Activated T-cell treated with anti-CD3 and anti-CD28 coated beads for 24 hours (primary cell): ENCODE results near the gene ZC2HC1B.

Experiments used
- DNase-seq: peaks from one replicate; pipeline ENCODE4 v3.0.0-alpha.2; 2020; ENCODE audit warnings: low read depth

Gene ZC2HC1B

DNA sequence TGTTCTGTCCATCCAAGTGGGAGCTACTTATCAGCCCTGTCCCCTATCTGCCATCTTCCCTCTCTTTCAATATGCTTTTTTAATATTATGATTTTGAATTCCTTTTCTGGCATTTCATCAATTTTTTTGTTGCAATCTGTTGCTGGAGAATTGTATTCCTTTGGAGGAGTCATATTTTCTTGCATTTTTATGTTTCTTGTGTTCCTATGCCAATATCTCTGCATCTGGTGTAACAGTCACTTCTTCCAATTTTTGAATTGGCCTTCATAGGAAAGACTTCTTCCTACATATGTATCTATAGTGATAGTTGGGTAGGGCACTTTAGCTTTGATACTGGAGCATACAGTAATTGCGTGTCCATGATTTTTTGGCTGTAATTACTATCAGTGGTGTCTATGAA, 70.1 kb downstream of the ZC2HC1B start:
- DNase-seq, result no peak

DNA sequence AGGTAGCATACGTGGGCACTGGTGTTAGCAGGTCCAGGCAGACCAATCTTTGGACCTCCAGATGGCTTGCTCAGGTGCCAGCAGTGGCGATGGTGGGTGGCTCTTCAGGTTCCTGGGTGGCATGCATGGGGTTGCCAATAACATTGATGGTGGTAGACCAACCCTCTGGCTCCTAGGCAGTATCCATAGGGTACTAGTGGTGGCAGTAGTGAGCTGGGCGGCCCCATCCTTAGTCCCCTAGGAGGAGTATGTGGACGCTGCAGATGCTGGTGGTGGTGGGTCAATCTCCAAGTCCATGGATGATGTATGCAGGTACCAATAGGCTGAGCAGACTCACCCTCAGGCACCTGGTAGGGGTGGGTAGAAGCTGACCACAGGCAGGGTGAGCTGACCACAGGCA, 70.6 kb downstream of the ZC2HC1B start:
- no peak for DNase-seq

DNA sequence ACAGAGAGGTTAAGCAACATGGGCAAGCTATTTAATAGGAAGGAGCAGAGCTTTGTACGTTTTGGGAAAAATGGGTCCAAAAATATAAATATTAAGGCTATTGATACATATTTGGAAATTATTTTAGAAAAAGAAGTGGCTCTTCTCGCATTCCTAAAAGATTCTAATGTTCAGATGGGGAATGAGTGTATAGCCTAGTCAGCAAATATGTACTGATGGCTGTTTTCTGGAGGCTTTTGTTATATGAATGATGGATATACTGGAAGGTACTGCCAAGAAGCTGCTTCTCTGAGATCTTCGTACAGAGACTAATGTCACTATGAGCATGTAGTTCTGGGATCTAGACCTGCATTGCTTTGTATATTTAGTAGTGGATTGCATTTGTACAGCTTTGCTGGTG, 72.1 kb downstream of the ZC2HC1B start:
- no peak for DNase-seq

DNA sequence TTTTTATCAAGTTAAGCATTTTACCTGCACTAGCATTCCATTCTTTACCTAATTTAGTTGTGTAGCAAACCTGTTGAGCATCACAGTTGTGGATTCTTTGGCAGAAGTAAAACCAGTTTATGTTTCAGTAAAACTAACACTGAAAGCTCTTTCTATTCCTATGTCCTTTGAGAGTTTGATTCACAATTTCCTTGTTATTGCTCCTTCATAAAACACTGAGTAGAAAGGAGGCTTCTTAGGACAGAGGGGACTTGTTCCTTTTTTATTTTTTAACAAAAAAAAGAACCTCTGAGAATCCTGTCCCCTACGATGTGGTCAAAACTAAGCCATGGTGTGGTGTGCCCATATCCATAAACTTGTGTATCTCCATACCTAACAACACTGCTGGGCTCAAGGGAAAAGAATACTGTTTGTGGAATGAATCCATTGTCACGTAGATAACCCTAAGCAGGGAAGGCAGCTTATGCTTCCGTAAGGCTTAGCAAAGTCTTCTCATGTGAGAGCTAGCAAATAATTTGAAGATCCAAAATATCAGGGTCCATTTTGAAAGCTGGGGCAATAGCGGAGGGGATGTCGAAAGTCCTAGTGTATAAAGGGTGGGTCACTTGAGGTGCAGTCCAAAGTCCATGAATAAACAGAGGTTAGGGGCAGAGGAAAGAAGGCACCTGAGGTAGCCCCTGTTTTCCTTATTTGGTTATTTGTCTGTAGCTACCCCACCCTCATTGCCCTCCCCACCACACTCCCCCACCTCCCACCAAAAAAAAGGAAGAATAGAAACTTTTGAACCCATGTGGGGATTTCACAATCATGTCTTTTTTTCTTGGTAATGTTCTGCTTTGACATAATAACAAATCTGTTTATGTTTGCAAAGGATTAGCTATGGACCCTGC, 72.7 kb downstream of the ZC2HC1B start:
- DNase-seq, result no peak

DNA sequence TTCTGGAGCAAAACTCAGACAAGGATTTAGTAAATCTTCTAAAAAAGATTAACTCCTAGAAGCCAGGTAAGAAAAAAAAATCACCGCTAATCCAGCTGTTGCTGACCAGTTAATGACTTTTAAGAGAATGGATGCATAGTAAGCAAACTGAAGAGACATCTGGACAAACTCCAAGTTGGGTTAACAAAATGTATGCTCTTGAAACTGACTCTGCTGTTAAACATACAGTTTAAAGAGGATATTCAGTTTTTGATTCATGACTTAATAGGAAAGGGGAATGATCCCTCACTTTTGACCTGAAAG, 73.3 kb downstream of the ZC2HC1B start:
- DNase-seq, result no peak

DNA sequence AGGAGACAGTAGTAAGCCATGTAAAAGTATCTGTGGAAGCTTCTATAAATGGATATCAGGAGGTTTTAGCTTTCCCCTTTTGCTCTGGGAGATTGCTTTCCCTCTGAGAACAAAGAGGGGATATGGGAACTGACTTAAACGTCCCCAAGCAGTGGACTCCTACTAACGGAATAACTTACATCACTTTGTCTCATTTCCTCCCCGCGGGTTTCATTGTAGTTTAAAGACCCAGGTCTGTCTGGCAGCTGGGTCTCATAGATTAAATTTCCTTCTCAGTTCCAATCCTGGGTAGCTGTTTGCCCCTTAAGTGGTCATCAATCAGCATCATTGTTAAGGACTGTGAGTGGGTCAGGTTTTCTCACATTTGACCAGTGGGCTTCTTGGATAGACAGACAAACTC, 75.1 kb downstream of the ZC2HC1B start:
- no peak for DNase-seq

- peak; percentile 33 for DNase-seq
Measured at GRCh38 chr6:143940011-143940597, 75.8 kb downstream of the ZC2HC1B start.

GRCh38 chr6:143941852-143942627, 77.8 kb downstream of the ZC2HC1B start:
- peak; percentile 20 for DNase-seq

DNA sequence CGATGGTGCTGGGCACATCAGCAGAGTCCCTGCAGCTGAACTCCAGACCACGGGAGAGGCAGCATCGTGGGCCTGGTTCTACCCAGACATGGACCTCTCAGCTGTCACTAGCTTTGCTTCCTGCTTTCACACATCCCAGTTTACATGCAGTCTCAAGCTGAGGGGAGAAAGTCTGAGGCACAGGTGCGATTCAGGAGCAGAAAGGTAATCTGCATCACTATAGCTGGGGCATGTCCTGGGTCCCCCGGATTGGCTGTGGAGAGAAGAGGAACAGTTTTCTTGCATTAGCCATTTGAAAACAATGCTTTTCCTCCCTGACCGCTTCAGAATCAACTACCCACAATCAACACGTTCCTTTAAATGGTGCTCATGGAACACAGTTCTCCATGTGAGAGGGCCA, 83.9 kb downstream of the ZC2HC1B start:
- no peak for DNase-seq

DNA sequence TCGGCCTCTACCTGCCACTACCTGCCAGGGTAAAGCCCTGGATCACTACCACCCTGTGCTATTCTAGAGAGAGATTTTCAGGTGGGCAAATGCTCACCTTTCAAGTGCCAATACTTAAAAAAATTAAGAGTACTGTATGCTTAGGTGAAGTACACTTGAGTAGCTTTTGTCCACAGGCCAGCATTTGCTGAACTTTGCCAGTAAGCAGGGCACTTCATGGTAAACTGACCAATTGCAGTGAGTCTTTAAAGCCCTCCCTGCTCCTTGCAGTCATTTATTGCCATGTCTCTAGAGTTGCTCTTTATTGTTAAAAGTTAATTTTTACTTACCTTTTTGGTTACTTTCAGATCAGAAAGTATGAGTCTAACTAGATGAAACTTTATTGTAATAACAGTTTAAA, 85.3 kb downstream of the ZC2HC1B start:
- DNase-seq, result no peak

GRCh38 chr6:143949962-143950361, 85.7 kb downstream of the ZC2HC1B start:
- DNase-seq, result no peak

DNA sequence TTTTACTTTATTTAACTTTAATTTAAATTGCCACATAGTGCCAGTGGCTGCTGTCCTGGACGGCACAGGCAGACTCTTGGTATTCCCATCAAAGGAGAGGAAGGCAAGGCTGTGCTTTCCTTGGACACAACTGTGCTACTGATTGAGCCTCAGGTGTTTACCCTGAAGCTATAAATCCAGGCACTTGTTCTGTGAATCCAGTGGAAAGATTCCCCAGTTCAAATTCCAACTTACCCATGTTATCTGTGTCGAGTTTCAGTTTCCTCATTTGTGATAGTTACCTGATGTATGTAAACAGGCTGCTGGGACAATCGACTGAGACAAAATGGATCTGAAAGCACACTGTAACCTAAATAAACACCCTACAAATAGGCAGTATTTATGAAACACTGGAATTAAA, 86.6 kb downstream of the ZC2HC1B start:
- DNase-seq, result no peak

DNA sequence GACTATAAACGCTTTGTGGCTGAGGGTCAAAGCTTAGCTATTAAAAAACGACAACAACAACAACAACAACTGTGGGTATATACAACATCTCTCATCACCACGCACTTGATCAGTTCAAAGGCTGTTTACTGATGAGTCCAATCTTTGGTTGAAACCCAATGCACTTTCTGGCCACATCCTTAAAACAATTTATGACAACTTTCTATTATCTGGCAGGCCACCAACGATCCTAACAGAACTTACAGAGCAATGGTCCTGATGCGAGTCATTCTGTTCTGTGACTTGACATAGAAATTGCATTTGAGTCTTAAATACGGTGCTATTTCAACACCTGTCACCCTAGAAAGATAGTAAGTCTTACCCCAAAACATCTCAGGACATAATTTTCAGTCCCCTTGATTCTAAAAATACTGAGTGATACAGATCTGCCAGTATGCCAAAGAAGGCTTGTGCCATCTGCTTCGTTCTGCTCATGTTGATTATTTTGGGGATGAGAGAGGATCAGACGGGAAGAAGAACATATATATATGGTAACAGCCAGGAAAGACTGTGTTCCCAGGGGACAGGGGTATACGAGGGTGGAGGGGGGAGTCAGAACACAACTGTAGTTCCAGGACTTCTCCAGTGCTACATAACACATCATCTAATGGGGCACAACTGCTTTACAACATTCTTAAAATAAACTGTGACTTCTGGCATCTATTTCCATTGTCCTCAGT, 87.9 kb downstream of the ZC2HC1B start:
- no peak for DNase-seq

- no peak for DNase-seq
Measured at GRCh38 chr6:143952947-143953701, 88.8 kb downstream of the ZC2HC1B start.

GRCh38 chr6:143953922-143954321, 89.6 kb downstream of the ZC2HC1B start:
- DNase-seq, result no peak

DNA sequence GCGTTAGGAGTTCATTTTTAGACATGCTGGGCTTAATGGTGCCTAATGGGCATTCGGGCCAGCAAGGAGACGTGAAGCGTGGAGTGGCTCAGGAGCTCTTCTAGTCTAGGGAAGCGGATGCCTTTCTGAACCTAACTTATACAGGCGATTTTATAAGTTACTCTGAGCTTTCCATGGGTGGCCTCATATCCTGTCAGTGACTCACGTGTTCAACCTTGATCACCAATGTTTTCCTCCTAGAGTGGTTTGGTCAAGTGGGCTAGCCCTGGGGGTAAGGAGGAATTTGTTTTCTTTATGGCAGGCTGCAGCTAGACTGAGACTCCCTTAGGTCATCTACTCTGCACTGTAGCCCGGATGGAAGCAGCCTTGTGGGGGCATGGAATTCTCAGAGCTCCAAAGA, 91.7 kb downstream of the ZC2HC1B start:
- DNase-seq, result no peak

DNA sequence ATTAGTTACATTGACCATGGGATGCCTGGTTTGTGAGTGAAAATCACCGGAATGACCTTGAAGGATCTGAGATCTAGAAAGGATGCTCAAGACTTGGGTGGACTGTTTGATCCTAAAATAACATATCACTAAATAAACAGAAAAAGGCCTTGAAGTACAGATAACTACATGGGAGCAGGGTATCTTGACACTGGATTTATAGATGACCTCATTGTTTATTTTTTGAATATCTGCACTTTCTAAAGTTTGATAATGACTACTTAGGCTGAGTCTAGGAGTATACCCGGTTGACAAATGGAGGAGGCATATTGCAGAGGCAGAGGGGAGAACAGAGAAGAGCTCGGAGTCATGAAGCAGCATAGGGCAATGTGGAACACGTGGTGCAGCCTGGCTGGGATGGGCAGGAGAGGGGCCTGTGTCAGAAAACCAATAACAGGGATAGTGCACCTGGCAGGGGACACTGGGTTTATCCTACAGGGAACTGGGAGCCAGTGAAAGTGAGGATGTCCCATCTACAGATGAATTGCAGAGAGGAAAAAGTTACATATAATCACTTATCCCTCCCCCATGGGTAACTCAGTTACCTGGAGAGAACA, 93.5 kb downstream of the ZC2HC1B start:
- DNase-seq, result no peak

DNA sequence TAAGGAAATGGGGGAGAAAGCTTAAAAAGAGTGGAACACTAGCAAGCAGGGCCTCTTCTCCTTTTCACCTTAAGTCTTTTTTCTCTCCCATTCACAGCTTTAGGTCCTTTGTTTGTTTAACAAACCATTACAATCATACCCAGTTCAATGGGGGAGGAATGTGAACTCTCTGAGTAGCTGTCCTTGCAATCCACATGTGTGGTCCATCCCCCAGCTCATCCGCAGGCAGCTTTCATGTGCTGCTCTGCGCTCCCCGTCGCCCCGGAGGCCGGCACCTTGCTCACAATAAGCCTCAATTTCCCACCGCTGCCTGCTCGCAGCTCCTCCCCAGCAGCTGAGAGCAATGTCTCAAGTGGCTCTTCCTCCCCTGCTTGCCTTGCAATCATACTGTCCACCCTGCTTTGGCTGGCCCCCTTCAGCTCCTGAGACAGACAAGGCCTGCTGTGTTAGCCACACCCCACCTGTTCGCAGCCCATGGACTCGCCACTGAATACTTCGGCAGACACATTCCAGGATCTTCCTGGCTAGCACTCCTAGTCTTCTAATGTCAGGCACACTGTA, 94.6 kb downstream of the ZC2HC1B start:
- no peak for DNase-seq

DNA sequence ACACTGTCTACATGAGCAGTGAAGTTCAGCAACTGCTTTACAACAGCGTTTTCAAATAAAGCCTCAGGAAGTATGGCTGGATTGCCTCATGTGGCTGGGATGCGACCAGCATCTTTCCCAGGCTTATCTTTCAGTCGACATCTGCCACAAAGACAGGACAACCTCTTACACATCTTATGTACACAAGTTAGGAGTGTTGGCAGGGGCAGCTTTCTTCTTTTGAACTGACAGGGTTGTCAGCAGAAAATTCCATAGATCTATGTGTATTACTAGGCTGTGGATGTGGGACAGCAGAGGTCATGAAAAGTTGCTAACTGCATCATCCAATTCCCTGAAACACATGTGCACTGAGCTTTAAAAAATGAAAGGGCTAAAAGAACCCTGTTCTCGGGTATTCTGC, 95.7 kb downstream of the ZC2HC1B start:
- DNase-seq, result no peak

DNA sequence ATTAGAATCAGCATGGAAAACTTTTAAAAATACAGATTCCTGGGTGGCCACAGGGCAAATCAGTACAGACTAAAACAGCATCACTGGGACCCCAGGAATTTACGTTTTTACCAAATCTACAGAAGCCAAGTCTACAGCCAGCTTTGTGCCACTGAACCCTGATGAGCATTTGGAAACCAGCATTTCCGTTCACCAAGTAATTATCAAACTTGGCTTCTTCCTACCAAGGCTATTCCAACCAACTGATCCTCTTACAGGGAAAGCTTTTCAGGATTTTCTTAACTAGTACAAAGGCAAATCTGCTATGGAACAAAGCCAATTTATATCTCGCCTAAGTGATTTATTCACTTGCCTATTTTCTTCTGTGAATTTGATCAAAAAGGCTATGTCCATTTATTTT, 96.8 kb downstream of the ZC2HC1B start:
- DNase-seq, result no peak
